HG02623 (cell line): ENCODE data around the gene TYMP.
"Not testable (repeated sequence)": the region's sequence is repeated elsewhere in the genome, so short reads cannot be mapped to it uniquely, and the experiment has no call there.

ENCODE experiments used
- ATAC-seq: cut with Tn5 transposase; IDR thresholded peaks from one replicate; pipeline ENCODE4 v1.9.1; 2021; ENCODE audit warnings: moderate library complexity; ENCODE audit not compliant: unreplicated experiment

TYMP gene

DNA sequence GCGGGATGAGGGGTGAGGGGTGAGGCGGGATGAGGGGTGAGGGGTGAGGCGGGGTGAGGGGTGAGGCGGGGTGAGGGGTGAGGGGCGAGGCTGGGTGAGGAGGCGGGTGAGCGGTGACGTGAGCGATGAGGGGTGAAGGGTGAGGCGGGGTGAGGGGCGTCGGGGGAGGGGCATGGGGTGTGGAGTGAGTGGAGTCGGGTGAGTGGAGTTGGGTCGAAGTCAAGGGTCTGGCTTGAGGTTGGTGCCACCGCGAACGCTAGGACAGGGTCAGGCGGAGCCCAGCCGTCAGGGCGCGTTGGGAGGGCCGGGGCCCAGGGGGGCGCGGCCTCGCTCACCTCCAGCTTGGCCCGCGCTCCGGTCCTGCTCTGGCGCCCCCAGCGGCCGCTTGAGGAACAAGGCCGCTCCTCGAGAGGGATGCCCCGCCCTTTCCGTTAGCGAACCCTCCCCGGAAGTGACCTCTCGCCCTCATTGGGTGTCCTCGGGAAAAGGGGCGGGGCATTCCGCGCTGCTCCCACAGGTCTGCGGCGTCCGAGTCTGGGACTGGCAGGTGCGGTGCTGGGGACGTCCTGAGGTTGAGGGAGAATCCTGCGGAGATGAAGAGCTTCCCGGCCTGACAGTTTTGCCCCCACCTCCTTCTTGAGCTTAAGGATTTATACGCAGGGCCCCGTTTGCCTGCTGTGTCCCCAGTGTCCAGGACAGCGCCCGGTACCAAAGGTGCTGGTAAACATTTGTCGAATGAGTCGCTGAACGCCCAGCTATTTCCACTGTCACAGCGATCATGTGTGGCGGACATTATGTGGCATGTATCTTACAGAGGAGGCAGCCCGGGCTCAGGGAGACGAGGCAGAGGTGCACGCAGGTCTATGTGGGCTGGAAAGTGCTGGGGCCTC lies 33.0 kb upstream of the TYMP start, which contains the start of gene SYCE3:
TSS of gene SYCE3 (minus strand) at position 397 of the 890 bp plus-strand sequence. CDS start 6,514 bp downstream, outside the sequence.
- peak; percentile 82 for ATAC-seq

DNA sequence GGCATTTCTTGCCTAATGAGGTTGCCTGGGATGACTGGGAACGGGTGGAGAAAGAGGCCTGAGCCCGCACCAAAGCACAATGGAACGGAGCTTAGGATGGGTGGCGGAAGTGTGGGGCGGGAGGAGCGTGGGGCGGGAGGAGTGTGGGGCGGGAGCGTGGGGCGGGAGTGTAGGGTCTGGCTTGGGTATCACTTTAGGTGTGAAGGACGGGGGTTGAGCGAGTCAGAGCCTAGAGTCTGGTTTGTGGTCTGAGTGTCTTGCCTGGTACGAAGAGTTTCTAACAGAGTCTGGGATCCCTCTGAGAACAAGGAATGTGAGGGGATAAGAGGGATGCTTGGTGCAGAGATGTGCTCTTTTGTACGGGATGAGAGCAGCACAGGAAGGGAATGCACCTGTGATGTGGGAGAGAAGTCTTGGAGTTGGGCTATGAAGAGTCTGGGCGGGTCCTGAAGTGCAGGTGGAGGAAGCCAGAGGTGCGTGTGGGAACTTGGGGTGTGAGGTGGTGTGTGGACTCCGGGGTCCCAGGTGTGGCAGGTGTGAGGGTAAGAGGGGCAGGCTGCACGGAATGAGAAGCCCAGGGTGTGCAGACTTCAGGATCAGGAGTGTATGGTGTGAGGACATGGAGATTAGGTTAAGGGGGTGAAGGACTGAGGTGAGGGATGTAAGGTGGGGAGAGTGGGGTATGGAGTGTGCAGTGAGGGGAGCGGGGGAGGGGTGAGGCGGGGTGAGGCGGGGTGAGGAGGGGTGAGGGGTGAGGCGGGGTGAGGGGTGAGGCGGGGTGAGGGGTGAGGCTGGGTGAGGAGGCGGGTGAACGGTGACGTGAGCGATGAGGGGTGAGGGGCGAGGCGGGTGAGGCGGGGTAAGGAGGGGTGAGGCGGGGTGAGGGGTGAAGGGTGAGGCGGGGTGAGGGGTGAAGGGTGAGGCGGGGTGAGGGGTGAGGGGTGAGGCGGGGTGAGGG lies 31.9 kb upstream of the TYMP start:
- no peak for ATAC-seq

DNA sequence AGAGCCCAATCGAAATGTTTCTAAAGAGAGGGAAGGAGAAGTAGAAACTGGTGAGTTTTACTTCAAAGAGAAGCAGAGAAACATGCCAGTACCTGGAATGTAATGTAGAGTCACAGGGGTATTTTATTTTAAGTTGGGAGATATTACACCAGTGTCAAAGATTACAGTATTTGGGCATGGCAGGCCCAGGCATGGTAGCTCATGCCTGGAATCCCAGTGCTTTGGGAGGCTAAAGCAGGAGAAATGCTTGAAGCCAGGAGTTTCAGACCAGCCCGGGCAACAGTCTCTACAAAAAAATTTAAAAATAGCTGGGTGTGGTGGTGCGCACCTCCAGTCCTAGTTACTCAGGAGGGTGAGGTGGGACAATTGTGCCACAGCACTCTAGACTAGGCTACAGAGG lies 30.2 kb upstream of the TYMP start:
- no peak for ATAC-seq

DNA sequence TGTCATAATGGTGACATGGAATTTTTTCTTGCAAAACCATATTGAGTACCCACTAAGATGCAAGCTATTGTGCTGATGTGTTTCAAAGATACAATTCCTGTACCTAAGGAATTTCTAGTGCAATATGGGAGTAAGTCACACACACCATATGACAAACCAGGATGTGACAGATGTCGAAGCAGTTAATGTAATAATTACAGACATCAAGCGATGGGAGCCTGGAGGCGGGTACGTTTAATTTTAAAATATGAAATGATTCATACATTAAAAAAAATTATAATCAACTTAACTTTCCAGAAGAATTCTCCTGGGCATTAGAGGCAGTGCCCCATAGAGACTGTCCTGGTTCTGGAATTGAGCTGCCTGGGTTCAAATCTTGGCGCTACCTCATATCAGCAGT lies 26.9 kb upstream of the TYMP start:
- ATAC-seq = no peak

DNA sequence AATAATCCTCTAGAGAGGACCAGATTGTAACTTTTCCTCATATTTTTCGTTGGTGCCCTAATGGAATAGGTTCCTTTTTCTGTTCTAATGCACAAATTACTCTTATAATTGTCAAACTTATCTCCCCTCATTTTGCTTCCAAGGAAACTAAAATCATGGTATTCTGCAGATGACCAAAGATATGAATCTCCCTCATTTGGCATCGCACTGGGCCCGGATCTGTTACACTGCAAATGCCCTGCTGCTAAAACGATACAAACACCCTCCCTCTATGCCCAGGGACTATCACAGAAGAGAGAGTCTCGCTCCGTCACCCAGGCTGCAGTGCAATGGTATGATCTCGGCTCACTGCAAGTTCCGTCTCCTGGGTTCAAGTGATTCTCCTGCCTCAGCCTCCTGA lies 23.5 kb upstream of the TYMP start:
- no peak for ATAC-seq

DNA sequence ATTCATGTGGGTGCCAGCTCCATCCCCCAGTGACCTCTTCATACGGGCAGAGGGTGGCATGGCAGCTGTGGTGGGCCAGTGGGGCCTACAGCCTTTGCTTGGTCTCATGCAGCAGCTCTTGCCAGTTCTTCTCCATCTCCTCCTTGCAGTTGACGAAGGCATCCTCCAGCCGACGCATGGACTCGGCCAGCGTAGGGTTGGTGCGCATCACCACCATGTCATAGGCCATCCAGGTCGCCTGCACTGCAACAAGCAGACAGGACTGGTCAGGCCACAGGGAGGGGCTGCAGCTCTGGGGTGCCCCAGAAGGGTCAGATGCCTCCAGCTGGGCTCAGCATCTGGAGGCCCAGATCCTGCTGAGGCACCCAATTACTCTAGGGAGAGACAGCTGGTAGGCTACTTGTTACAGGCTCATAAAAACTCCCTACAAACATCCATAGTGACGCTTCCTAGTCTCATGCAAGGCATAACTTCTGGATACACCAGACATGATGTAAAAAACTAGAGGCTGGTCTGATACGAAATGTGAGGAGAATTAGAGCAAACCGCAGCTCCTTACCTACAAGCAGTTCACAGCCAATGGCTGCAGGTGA lies 21.4 kb upstream of the TYMP start:
- ATAC-seq = no peak

DNA sequence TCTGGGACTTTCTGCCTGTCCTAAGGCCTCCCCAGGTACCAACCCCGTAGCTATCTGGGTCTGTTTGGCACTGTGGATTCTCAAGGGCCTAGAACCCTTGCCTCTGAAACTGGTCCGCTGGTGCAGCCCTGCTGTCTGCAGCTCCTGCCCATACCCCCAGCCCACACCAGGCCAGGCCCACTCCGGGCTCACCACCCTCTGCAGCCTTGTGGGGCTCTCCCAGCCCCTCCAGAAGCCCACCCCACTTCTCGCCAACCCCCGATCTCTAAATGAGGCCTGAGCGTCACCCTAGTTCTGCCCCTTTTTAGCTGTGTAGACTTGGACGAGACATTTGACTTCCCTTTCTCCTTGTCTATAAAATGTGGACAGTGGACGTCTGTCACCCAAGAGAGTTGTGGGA lies 20.6 kb upstream of the TYMP start:
- no peak for ATAC-seq

DNA sequence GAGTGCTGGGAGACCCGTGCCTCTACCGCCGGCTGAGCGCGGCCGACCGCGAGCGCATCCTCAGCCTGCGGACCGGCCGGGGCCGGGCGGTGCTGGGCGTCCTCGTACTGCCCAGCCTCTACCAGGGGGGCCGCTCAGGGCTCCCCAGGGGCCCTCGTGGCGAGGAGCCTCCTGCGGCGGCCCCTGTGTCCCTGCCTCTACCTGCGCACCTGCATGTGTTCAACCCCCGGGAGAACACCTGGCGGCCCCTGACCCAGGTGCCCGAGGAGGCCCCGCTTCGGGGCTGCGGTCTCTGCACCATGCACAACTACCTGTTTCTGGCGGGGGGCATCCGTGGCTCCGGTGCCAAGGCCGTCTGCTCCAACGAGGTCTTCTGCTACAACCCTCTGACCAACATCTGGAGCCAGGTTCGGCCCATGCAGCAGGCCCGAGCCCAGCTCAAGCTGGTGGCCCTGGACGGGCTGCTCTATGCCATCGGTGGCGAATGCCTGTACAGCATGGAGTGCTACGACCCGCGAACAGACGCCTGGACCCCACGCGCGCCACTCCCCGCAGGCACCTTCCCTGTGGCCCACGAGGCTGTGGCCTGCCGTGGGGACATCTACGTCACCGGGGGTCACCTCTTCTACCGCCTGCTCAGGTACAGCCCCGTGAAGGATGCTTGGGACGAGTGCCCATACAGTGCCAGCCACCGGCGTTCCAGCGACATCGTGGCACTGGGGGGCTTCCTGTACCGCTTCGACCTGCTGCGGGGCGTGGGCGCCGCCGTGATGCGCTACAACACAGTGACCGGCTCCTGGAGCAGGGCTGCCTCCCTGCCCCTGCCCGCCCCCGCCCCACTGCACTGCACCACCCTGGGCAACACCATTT lies 19.3 kb upstream of the TYMP start:
- ATAC-seq = no peak

DNA sequence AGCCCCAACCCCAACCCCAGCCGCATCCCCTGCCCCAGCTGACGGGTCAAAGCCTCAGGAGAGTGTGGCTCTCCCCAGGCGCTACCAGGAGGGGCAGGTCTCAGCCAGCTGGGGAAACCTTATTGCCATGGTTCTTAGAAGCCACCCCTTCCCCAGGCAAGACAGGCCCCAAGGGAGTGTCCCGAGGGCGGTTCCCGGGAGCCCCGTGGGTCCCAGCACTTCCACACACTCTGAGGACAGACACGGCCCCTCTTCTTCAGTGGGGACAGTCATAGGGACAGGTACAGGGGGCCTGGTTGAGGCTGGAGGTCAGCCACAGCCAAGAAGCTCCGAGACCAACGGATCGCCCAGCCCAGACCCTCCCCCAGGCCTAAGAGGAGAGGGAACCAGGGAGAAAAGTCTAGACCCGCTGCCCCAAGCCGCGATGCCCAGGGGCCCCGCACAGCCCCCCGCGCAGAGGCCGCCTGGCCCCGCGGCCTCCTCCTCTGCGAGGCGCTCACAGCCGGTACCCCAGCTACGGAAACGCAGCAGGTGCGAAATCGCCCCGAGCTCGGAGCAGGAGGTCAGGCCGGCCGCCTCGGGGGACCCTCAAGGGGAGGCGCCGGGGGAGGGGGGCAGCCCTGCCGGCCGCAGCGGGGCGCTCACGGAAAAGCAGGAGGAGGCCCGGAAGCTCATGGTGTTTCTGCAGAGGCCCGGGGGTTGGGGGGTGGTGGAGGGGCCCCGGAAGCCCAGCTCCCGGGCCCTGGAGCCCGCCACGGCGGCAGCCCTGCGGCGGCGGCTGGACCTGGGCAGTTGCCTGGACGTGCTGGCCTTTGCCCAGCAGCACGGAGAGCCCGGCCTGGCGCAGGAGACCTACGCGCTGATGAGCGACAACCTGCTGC lies 18.5 kb upstream of the TYMP start:
- ATAC-seq = no peak

DNA sequence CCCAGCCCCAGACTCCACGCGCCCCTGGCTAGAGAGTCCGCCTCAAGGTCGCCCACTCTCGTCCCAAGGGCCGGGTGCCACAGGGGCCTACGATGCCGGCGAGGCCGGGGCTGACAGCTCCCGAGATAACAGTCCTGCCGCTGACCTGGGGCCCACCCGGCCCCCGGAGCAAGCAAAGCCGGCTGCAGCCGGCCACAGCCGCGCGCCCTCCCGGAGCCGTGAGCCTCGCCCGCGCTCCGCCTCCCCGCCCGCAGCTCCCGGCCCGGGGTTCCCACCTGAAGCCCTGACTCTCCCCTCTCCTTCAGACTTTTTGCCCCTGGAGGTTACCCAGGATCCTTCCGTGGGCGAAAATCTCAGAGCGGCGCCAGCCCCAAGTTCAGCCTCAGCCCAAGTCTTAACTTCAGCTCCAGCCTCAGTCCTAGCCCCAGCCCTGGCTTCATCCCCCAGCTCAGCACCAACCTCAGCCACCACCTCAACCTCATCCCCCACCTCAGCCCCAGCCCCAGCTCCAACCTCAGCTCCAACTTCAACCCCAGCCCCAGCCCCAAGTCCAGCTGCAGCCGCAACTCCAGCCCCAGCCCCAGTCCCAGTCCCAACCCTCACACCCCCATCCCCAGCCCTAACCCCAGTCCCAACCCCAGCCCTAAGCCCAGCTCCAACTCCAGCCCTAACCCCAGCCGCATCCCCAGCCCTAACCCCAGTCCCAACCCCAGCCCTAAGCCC lies 17.6 kb upstream of the TYMP start:
- no peak for ATAC-seq

DNA sequence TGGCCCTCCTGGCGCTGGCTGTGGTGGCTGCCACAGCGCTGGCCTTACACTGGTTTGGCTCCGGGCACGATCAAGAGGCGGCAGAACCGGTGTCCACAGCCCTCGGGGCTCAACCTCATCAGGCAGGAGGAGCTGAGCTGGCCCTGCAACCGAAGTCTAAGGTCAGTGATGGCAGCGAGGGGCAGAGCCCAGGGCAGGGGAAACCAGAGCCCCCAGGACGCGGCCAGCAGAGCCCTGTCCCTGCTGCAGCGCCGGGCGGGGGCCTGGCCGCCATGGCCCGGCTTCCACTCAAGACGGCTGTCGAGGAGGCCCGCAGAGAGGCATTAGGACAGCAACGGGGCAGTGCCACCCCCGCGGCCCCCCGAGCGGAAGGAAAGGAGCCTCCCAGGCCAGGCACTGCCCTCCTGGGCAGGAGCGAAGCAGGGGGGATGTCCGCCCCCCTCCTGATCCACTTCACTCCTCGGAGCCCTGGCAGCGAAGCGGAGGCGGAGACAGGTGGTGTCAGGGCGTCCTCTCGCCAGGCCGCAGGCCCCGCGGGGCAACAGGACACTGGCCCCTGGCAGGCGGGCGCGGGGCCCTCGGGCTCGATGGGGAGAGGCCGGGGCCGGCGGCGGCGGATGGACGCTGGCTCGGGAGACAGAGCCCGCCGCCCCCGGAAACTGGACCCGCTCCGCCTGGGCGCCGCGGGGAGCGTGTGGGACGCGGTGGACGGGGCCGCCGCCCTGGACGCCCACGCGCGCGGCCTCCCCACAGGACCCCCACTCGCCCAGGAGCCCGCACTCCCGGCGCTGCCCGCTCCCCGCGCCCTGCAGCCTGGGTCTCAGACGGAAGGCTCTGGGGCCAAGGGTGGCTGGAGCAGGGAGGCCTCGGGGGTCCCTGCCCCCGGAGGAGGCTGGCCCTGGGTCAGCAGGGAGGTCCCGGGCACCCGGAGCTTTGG lies 16.8 kb upstream of the TYMP start:
- ATAC-seq = no peak

DNA sequence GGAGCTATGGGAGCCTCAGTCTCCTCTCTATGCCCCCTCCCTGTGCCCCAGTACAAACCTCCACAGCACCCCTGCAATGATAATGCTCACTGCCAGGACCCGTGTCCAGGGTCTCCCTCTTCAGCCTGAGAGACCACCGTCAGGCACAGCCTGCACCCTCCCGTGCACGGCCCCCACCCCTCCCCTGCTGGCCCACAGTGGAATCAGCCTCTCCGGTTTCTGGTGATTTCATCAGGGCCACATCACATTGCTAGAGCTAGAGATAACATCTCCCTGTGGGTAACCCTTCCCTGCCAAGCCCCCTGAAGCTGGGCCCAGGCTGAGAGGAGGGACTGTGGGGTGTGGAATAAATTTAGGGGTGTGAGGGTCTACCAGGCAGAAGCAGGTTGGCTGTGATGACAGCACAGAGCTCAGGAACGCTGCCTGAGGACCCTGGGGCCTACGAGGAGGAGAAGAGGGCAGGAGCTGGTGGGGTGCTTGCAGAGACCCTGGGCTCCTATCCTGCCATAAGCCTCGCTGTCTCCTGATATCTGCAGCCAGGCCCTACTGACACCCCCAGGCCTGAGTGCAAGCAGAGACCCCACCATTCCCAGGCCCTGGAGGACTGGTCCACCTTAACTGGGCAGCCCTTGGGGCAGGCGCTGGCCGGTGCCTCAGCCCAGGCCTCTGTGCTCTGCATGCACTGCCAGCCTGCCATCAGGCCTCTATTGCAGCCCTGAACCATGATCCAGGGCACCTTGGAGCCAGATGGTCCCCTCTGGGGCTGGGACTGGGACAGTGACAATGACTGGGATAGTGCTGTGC lies 15.9 kb upstream of the TYMP start, which contains the start of gene KLHDC7B:
TSS of gene KLHDC7B (plus strand) at position 378 of the 804 bp plus-strand sequence. CDS start at position 723, 345 bp downstream.
- no peak for ATAC-seq

DNA sequence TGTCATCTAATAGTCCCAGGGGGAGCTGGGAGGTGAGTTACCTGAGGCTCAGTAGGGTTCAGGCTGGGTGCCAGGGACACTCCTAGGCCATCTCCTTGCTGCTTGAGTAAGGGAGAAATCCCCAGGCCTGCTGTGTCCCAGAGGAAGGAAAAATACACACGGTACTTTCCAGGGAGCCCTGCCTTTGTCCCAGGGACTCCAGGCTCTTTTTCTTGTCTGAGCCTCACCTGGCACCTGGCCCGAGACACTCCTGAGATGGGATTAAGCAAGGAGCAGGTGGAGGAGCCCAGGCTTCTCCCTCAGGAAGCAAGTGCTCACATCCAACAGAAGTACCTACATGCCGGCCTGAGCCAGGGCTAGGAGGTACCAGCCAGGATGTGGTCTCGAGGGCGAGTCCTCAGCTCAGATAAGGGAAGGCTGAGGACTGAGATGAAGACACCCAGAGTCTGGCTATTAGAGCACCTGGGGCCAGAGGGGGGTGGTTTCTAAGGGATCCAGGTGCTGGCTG lies 15.0 kb upstream of the TYMP start:
- ATAC-seq = no peak

DNA sequence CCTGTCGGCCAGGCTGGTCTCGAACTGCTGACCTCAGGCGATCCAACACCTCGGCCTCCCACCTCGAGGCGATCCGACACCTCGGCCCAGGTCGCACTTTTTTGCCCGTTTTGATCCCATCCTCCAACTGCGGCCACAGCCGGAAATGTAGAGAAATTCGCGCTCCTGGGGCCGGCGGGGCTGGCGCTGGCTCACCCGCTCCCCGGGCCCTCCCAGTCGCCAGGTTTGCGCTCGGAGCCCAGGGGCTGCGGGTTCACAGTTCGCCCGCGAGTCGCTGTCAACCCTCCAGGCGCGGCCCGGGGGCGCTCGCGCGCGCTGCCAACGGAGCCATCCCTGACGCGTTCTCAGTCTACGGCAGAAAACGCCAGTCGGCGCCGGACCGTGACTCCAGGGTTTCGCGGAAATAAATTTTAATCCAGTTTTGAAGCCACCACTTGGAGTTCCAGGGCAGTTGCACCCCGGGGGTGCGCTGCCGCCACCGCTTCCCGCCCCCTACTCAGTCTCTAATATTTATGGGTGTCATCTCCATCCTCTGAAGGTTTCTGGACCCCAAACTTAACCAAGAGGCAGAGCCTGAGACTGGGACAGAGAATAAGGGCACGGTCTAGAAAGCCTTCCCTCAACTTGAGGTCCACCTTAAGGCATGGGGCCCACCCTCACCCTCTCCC lies 14.4 kb upstream of the TYMP start:
- ATAC-seq = no peak

DNA sequence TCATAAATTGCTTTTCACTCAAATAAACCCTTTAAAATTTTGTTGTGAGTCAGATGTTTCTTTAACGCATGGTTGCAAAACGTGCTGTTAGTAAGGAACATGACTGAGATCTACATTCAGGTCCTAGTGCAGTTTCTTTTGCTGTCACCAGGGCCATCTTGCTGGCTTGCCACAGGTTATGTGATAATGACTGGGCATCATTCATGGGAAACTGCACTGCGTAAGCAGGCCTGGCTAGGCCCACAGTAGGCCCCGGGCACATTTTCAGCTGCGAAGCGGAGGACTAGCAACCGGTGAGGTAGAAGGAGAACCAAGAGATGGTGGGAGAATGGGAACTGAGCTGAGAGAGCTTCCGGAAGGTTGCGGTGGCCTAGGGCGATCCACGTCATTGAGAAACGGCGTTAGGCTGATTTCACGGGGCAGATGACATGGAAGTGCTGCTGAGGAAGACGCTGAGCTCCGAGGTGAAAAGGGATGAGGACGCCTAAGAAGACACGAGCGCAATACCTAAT lies 12.7 kb upstream of the TYMP start:
- no peak for ATAC-seq

DNA sequence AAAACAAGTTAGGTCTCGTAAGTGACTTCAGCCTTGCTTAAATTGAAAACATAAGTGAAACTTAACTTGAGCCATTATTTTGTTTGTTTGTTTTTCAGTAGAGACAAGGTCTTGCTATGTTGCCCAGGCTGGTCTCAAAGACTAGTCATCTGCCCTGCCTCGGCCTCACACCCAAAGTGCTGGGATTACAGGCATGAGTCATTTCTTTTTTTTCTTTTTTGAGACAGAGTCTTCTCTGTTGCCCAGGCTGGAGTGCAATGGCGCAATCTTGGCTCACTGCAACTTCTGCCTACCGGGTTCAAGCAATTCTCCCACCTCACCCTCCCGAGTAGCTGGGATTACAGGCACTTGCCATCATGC lies 11.8 kb upstream of the TYMP start:
- not testable (repeated sequence) for ATAC-seq
